Measurements from ENCODE around the gene PAX8.
"Not testable (repeated sequence)": the region's sequence is repeated elsewhere in the genome, so short reads cannot be mapped to it uniquely, and the experiment has no call there.

Gene PAX8

GRCh38 chr2:113235347-113236226 lies 43.1 kb downstream of the PAX8 start:
- DNase-seq = not testable (repeated sequence)

DNA sequence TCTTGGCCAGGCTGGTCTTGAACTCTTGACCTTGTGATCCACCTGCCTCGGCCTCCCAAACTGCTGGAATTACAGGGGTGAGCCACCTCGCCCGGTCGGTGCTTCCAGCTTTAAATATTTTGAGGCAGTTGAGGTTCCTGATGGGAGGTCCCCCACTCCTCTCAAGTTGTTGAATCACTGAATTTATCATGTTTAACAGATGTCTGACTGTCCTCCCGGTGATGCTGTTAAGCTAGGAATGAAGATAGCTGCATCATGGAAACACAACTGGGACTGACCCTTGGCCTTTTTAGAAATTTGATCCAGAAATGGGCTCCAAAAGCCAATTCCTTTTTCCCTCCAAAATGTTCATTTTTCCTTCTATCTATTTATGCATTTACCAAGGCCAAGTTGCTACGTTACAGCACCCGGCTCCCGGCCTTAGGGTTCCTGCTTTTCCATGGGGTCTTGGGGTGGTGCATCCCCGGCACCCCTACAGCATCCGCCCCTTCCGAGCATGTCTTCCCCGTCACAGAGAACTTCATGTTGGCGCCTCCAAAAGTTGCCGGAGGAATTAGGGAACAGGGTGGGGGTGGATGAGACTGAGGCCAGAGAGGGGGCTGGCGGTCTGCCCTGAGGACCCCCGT lies 43.9 kb downstream of the PAX8 start:
- DNase-seq = no peak

- DNase-seq = peak; percentile 24
Observed at GRCh38 chr2:113233593-113234550, 44.8 kb downstream of the PAX8 start.

DNA sequence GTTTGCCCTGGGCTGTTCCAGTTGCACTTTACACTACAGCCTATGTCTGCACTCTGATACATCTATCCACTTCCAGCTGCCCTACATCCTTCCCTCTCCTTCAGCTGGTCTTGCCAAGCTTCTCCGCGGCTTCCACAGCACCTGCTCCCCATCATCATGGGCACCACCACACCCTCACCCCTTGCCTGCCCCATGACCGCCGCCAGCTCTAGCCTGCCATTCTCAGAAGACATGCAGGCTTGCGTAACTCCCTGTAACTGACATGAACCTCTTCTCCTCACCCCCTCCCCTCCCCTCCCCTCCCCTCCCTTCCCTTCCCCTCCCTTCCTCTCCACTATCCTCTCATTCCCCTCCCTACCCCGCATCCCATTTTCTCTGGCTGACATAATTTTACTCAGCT lies 46.0 kb downstream of the PAX8 start:
- no peak for DNase-seq

DNA sequence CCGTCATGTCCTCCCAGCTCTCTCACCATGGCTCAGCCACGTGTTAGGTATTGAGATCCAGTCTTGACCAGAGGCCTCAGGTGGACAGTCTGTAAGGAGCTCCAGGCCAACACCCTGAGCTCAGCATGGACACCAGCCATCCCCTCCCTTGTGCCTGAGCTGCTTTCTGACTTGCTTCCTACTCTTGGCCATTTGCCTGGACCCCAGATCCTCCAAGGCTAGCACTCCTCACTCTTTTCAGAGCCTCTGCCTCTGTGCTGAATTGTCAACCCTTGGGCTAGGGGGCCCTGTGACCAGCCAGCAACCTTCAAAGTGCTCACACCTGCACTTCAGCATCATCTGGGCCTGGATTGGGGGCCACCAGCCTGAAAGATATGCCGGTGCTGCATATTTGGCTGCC lies 46.6 kb downstream of the PAX8 start:
- DNase-seq = no peak

GRCh38 chr2:113231064-113231463 lies 47.7 kb downstream of the PAX8 start:
- no peak for DNase-seq

- DNase-seq = no peak
Observed at GRCh38 chr2:113230531-113230930, 48.2 kb downstream of the PAX8 start.

GRCh38 chr2:113229795-113230194 lies 48.9 kb downstream of the PAX8 start:
- DNase-seq = no peak

DNA sequence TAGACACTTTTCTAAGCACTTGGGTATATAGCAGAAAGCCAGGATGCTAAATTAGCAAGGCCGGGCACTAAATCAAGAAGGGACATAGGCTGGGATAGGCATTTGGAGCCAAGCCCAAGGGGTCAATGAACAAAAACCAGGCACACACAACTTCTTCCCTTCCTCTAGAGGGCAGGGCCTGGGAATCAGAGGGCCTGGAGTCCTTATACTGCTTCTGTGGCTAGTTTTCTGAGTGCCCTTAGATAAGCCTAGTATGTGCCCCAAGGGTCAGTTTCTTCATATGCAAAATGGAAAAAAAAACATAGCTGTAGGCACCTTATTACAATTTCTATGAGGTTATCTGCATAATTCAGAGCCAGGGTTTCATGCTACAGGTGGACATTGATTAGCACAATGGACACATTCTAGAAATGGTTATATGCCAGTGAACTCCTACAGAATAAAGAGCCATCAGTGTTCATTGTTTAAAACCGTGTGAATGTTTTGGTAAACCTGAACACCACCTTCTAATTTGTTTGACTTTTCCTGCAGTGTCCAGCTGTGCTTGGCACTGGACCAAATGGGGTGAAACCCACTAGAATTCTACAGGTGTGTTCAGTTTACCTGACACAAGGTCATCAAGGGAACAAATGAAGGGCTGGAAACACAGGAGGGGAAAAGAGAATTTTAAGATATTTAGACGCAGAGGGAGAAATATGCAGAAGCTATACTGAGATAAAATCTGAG lies 49.6 kb downstream of the PAX8 start:
- DNase-seq = no peak

DNA sequence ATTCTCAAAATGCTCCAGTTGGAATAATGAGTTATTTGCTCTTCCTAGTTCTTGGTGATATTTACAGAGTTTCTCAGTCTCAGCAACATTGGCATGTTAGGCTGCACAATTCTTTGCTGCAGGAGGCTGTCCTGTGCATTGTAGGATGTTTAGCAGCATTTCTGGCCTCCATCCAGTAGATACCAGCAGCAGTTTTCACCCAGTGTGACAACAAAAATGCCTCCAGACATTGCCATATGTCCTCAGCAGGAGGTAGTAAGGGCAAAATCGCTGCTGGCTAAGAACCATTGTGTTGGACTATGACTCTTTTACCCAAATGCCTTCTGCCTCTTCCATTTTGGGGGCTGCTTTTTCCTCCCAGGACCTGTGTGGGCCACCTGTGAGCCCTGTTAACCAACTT lies 50.4 kb downstream of the PAX8 start:
- no peak for DNase-seq

DNA sequence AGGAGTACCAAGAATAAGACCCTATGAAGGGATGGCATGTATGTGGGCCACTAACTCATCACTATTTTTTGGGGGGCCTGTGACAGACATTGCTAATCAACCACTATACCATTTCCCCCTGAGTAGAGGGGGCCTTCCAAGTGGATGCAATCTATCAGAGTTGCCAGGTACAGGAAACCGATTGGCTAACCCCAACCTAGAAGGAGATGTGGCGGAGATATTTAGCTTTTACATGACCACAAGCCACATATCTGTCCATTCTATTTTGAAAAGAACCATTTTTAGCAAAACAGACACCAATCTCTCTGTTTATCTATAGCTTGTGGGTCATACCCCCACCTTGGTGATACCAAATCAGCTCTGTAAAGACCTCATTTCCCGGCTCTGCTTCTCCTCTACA lies 51.0 kb downstream of the PAX8 start:
- DNase-seq = no peak

DNA sequence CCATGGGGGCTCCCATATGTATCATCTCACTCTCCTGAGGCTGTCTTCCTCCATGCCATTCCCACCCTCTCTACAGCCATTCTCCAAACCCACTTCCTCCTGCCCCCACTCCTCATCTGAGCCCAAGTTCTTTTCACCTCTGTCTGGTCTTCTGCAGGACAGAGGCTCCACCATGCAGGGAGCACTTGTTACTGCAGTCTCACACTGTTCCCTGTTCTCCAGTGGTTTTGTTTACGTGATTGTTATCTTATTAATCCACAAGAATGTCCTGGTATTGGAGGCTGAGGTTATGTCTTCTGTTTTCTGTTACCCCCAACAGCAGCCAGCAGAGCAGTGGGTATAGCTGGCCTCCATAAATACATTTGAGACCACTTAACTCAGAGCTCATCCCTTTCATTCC lies 51.4 kb downstream of the PAX8 start:
- DNase-seq = no peak

DNA sequence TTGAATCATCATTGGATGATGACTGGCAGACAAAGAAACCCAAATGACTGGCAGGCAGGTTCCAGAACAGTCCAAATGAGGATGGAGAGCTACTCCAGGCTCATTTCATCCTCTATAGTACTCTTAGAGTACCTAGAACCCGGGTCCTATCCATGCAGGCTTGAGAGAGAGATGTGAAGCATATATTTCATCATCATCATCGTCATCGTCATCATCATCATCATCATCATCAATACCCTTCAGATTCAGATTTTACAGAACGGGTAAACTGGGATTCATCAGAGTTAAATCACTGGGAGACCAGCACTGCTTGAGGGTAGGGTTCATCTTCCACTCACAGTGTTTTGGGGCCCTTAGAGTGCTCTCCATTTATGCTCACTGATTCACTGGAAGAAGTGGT lies 52.3 kb downstream of the PAX8 start:
- no peak for DNase-seq

GRCh38 chr2:113225263-113226259 lies 53.2 kb downstream of the PAX8 start:
- DNase-seq = peak; percentile 33

- no peak for DNase-seq
Observed at GRCh38 chr2:113224647-113225236, 54.0 kb downstream of the PAX8 start.

DNA sequence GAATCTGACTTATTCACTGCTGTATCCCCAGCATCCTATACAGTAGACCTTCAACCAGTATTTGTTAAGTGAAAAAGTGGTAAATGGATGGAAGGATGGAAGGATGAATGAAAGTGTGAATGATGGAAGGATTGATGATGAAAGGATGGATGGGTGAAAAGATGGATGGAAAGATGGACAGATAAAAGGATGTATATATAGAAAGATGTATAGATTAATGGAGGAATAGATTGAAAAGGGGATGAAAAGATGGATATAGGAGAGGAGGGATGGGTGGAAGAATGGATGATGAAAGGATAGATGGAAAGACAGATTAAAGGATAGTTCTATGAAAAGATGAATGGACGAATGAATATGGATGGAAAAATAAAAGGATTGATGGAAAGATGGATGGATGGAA lies 54.9 kb downstream of the PAX8 start:
- DNase-seq = no peak

DNA sequence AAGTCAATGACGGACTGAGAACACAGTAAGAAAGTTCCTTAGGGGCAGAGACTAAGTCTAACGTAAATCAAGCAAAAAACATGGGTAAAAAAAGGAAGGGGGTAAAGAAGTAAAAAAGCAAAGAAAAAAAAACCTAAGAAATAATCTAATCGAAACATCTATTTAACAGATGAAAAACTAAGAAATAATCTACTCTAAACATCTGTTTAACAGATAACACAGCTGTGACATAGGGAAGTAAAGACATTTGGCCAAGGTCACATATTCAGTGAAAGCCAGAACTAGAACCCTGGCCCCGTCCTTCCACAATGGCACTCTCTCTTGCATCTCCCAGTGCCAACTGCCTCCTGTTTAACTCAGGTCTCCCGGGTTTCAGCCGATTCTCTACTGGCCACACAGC lies 56.9 kb downstream of the PAX8 start:
- DNase-seq = no peak

DNA sequence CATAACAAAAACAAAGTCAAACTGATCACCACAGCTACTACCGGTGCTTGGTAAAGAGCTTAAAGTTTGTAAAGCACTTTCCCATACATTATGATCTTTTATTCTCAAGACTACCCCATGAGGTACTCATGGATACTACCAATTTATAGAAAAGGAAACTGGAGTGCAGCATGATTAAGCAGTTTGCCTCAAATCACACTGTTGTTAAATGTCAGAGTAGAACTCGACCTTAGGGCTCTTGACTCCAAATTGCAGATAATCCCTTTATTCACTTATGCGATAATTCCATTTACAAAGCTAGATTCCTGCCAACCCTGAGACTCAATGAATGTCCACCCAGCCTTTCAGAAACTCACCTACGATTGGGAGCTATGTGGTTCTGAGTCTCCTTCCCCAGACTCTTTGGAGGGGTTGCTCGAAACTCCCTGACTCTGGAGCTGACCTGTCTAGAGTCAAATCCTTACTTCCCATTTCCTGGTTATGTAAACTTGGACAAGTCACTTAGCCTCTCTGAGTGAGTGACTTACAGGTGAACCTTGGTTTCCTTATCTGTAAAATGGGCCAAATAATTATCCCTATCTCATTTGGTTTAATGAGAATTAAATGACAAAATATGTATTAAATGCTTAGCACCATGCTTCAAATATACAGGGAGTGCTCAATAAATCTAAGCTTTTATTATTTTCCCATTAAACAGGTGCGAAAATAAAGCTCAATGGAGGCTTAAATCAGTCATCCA lies 57.6 kb downstream of the PAX8 start:
- no peak for DNase-seq

DNA sequence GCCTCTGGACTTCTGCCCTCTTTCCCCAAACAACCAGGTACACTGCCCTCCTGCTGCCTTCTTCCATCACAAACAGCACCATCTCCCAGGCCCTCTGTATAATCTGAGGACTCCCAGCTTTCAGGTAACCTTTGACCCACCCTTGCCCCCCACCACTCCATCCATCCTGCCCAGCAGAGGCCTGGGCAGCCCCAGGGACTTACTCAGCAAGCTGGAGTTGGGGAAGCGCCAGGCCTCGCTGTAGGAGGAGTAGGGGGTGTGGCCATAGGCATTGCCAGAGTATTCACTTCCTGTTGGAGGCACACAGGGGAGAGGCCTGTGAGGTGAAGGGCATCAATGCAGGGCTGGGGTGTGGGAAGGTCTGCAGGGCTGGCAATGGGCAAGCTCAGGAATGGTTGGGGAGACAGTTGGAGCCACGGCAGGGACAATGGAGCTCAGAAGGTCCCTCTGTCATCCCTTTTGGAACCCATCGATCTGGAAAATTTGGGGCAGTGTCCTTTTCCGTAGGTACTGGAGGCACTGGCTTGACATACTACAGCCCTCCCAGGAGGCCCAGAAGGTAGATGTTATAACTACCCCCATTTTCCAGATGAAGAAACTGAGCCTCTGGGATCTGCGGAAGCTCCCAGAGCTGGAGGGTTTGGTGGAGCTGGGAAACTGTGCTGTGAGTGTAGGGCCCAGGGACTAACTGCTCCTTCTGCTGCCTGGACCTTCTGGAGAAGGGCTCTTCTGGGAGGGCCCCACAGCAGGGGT lies 58.7 kb downstream of the PAX8 start:
- no peak for DNase-seq

DNA sequence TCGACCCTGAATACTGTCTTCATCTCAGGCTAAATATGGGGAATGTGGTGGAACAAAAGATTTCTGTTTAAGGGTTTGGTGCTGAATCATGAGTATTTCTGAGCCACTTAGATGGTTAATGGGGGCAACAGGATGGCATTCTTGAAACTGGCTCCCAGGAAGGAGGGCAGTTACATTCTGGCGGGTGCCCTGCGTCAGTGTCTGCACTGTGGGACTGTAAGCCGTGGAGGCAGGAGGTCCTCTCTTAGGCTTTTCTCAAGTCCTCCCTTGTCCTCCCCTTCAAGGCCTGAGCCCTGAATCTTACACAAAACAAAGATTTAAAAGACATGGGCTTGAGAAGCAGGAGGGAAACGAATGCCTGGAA lies 59.2 kb downstream of the PAX8 start:
- DNase-seq = no peak

Data from DMS 273 treated with DMSO at 0.1 percent for 48 hours (cell line).